HepG2 (cell line): ENCODE results near the gene KRTAP17-1. TPM values are rescaled to one million over a fixed set of nuclear protein-coding genes. Genes with fewer than 3 reads are reported as not detected.

Experiments used
- ATAC-seq: fragments of 200-7000 bp; cut with Tn5 transposase; 3 replicates; pipeline ENCODE4 v1.9.1; 2020; ENCODE audit warnings: mild to moderate bottlenecking, moderate library complexity
- BruUV-seq: library from RNA; stranded (reverse); fragments of 400-500 nt; replicated peaks from 2 replicates; lab custom pipeline; 2021; lab: Mats Ljungman, UMichigan
- CTCF ChIA-PET: fragments of 300-600 bp; formaldehyde crosslinking; extraction: SDS; loops from one replicate; lab custom pipeline; 2021; ENCODE audit warnings: low total read pairs, inconsistent platforms, low intra/inter-chr PET ratio; lab: Yijun Ruan, JAX
- POLR2A ChIA-PET: fragments of 350-600 bp; sonication (Branson Sonifier 250); formaldehyde crosslinking; loops from one replicate; lab custom pipeline; 2020; ENCODE audit warnings: antibody characterized with exemption, inconsistent platforms; lab: Yijun Ruan, JAX
- DNase-seq: peaks from one replicate; pipeline ENCODE4 v3.0.0-alpha.2; 2015; ENCODE audit warnings: low spot score
- FAIRE-seq: peaks from 3 replicates; lab custom pipeline; 2011; peaks lifted over from hg19 to GRCh38; lab: Jason Lieb, UNC
- H2AFZ ChIP-seq: one replicate; pipeline ENCODE4 v1.6.1; 2011; ENCODE audit warnings: low read length, inconsistent platforms
- H3K27ac ChIP-seq: fragments of 300-600 bp; 3 replicates; pipeline ENCODE4 v1.8.0; 2011; ENCODE audit warnings: mixed run types, mild to moderate bottlenecking, mixed read lengths, low read length, inconsistent platforms; ENCODE audit not compliant: insufficient read depth; ENCODE audit errors: extremely low read length
- H3K27me3 ChIP-seq, 2 experiments: fragments of 200-600 bp in 1 of 2; 2 replicates in 1 of 2; 3 replicates in 1 of 2; pipeline versions ENCODE4 v1.6.0 to v1.8.0; 2011; ENCODE audit warnings: low read length in 2 of 2, mild to moderate bottlenecking in 2 of 2, moderate library complexity in 2 of 2, inconsistent platforms in 1 of 2; ENCODE audit not compliant: insufficient read depth in 2 of 2, control insufficient read depth in 1 of 2
- H3K36me3 ChIP-seq, 2 experiments: fragments of 200-600 bp in 1 of 2; replicated peaks in 1 of 2; 2 replicates in 1 of 2; 3 replicates in 1 of 2; pipeline versions ENCODE4 v1.5.1 to v1.8.0; 2011; ENCODE audit warnings: low read length in 2 of 2, inconsistent platforms in 1 of 2; ENCODE audit not compliant: insufficient read depth in 2 of 2, control insufficient read depth in 1 of 2
- H3K4me1 ChIP-seq: 2 replicates; pipeline ENCODE4 v1.5.1; 2012; ENCODE audit warnings: low read length, inconsistent platforms; ENCODE audit not compliant: insufficient read depth
- H3K4me2 ChIP-seq: 2 replicates; pipeline ENCODE4 v1.6.0; 2011; ENCODE audit warnings: low read depth, low read length, inconsistent platforms
- H3K4me3 ChIP-seq, 3 experiments: fragments of 200-600 bp in 1 of 3; sonication (generic), shearing (Covaris generic) in 1 of 3; replicated peaks in 1 of 3; 2 replicates each; pipeline ENCODE4 v1.5.1; 2011 to 2016; ENCODE audit warnings: low read length in 3 of 3, inconsistent platforms in 2 of 3, low read depth in 2 of 3, mild to moderate bottlenecking in 2 of 3, control low read depth in 1 of 3, mixed read lengths in 1 of 3; ENCODE audit not compliant: insufficient read depth in 1 of 3
- H3K79me2 ChIP-seq: one replicate; pipeline ENCODE4 v1.6.1; 2011; ENCODE audit warnings: low read length, inconsistent platforms; ENCODE audit not compliant: insufficient read depth
- H3K9ac ChIP-seq: 2 replicates; pipeline ENCODE4 v1.6.0; 2011; ENCODE audit warnings: mild to moderate bottlenecking, low read depth, low read length, inconsistent platforms; ENCODE audit not compliant: insufficient read depth
- H3K9me3 ChIP-seq: 2 replicates; pipeline ENCODE4 v1.5.1; 2012; ENCODE audit warnings: mild to moderate bottlenecking, low read length
- H4K20me1 ChIP-seq: 2 replicates; pipeline ENCODE4 v1.6.0; 2011; ENCODE audit warnings: inconsistent platforms, mild to moderate bottlenecking, low read length, moderate library complexity; ENCODE audit not compliant: insufficient read depth
- CEBPG ChIP-seq: IDR thresholded peaks from 2 replicates; pipeline ENCODE4 v1.6.1; 2016
- CENPX ChIP-seq: sonication (generic); formaldehyde crosslinking; IDR thresholded peaks from 2 replicates; pipeline ENCODE4 v1.9.0; 2021; ENCODE audit warnings: mild to moderate bottlenecking, missing genetic modification reagents, moderate library complexity
- CHCHD3 ChIP-seq: sonication (generic); formaldehyde crosslinking; IDR thresholded peaks from 2 replicates; pipeline ENCODE4 v1.8.0; 2022; ENCODE audit warnings: mild to moderate bottlenecking, missing genetic modification reagents, moderate library complexity
- NCOR1 ChIP-seq: fragments of 200-600 bp; sonication (generic); IDR thresholded peaks from 2 replicates; pipeline ENCODE4 v1.7.0; 2017; ENCODE audit warnings: antibody characterized with exemption, low read length, borderline replicate concordance
- NFIC ChIP-seq: IDR thresholded peaks from 2 replicates; pipeline ENCODE4 v1.6.1; 2012; ENCODE audit warnings: mild to moderate bottlenecking, low read length, inconsistent platforms
- NR2F1 ChIP-seq, 2 experiments: fragments of 450-650 bp in 1 of 2; formaldehyde crosslinking in 1 of 2; IDR thresholded peaks; 2 replicates each; pipeline versions ENCODE4 v1.5.0 to v1.6.1; 2016 to 2020; ENCODE audit warnings: mild to moderate bottlenecking in 1 of 2, missing compliant biosample characterization in 1 of 2, missing genetic modification reagents in 1 of 2, moderate library complexity in 1 of 2
- POLR2G ChIP-seq: fragments of 200-400 bp; formaldehyde crosslinking; IDR thresholded peaks from 2 replicates; pipeline ENCODE4 v1.6.1; 2018; ENCODE audit warnings: mild to moderate bottlenecking, low read depth, low read length, moderate library complexity
- RFXAP ChIP-seq: sonication (generic); formaldehyde crosslinking; IDR thresholded peaks from 2 replicates; pipeline ENCODE4 v1.4.0; 2020; ENCODE audit warnings: missing genetic modification reagents, borderline replicate concordance
- SPEN ChIP-seq: sonication (generic); formaldehyde crosslinking; IDR thresholded peaks from 2 replicates; pipeline ENCODE4 v1.5.1; 2020; ENCODE audit warnings: low read depth, mild to moderate bottlenecking, missing genetic modification reagents
- TIGD3 ChIP-seq: sonication (generic); formaldehyde crosslinking; IDR thresholded peaks from 2 replicates; pipeline ENCODE4 v1.5.1; 2020; ENCODE audit warnings: mild to moderate bottlenecking, missing genetic modification reagents, borderline replicate concordance
- ZBTB3 ChIP-seq: sonication (generic); formaldehyde crosslinking; IDR thresholded peaks from 2 replicates; pipeline ENCODE4 v1.4.0; 2020; ENCODE audit warnings: low read depth, mild to moderate bottlenecking, moderate library complexity, missing genetic modification reagents, borderline replicate concordance
- ZC3H13 ChIP-seq: sonication (generic); formaldehyde crosslinking; IDR thresholded peaks from 2 replicates; pipeline ENCODE4 v1.8.1; 2023; ENCODE audit warnings: mild to moderate bottlenecking, missing genetic modification reagents, moderate library complexity
- ZFX ChIP-seq: sonication (generic); formaldehyde crosslinking; IDR thresholded peaks from 2 replicates; pipeline ENCODE4 v1.4.0; 2020; ENCODE audit warnings: mild to moderate bottlenecking, low read depth, missing genetic modification reagents, moderate library complexity
- ZNF143 ChIP-seq: sonication (generic); formaldehyde crosslinking; IDR thresholded peaks from 2 replicates; pipeline ENCODE4 v1.4.0; 2020; ENCODE audit warnings: missing genetic modification reagents
- ZNF251 ChIP-seq: sonication (generic); formaldehyde crosslinking; IDR thresholded peaks from 2 replicates; pipeline ENCODE4 v1.9.0; 2021; ENCODE audit warnings: mild to moderate bottlenecking, missing genetic modification reagents
- ZNF569 ChIP-seq: sonication (generic); formaldehyde crosslinking; IDR thresholded peaks from 2 replicates; pipeline ENCODE4 v1.5.0; 2020; ENCODE audit warnings: mild to moderate bottlenecking, missing genetic modification reagents, moderate library complexity, borderline replicate concordance
- WGBS: methylation state at CpG from one replicate; pipeline ENCODE4 v1.1.6; 2017; ENCODE audit warnings: low lambda C conversion rate; 5-methylcytosine and 5-hydroxymethylcytosine counted together
- in situ Hi-C: cut with HindIII; loops from 2 replicates; pipeline ENCODE4 v1.10.0; 2017; ENCODE audit warnings: low pct_unique_long_range_greater_than_20kb; ENCODE audit not compliant: extremely low pct_ligation_motif_present
- intact Hi-C: fragments of 100-400 bp; cut with micrococcal nuclease; formaldehyde crosslinking; loops from one replicate; pipeline ENCODE4 v1.10.0; 2022; ENCODE audit not compliant: unreplicated experiment
- polyA plus RNA-seq, 8 experiments: library from polyadenylated mRNA; depleted of rRNA in 3 of 8; stranded (reverse) in 7 of 8; unstranded in 1 of 8; fragments of >200 nt; fragmentation: Illumina TruSeq in 4 of 8; extraction: Trizol in 4 of 8; gene quantifications; 2 replicates each; pipeline versions ENCODE4 v1.2.1 to v1.2.3, GENCODE V29; 2011 to 2016; ENCODE audit warnings: low read depth in 4 of 8, missing spikeins in 1 of 8, mixed read lengths in 1 of 8; ENCODE audit not compliant: insufficient read depth in 1 of 8
- total RNA-seq, 5 experiments: library from RNA; depleted of rRNA; stranded (reverse); fragments of >200 nt; fragmentation: Illumina TruSeq; extraction: Trizol; gene quantifications; 2 replicates each; pipeline ENCODE4 v1.2.3, GENCODE V29; 2016; ENCODE audit warnings: low read depth in 1 of 5

KRTAP17-1 gene
- total and polyA plus RNA-seq, 2 of the 13 experiments (the other 11 are each of a cell fraction or from before 2014, with no cell fraction given) = not detected

- Histone ChIP-seq H3K79me2 (no peaks in the 10 kb centered on the region), H3K9ac (no peak overlapping the region), H3K27ac (no peak overlapping the region), H2AFZ (no peak overlapping the region), H4K20me1 (no peaks in the 10 kb centered on the region), H3K27me3 (0 out of 5 replicates have a peak, but pooled peaks cover 0 to 5% of the 10 kb centered on the region in 2 experiments), H3K4me1 (no peaks in the 10 kb centered on the region), H3K36me3 (no peaks in the 10 kb centered on the region), H3K4me3 (no peak overlapping the region), H3K4me2 (no peak overlapping the region), H3K9me3 (no peaks in the 10 kb centered on the region)
- no peak for TF ChIP-seq TIGD3 (CRISPR knock-in tag)
- TF ChIP-seq ZBTB3 (CRISPR knock-in tag) = no peak
- TF ChIP-seq CHCHD3 (CRISPR knock-in tag) = no peak
- TF ChIP-seq ZFX (CRISPR knock-in tag) = no peak
- TF ChIP-seq ZNF251 = no peak
- no peak for TF ChIP-seq CENPX
- TF ChIP-seq SPEN (CRISPR knock-in tag) = no peak
- no peak for TF ChIP-seq CEBPG
- TF ChIP-seq ZC3H13 (CRISPR knock-in tag) = no peak
- TF ChIP-seq ZNF569 (CRISPR knock-in tag) = no peak
- TF ChIP-seq NR2F1 (CRISPR knock-in tag; IDR thresholded peaks at IDR 0.05) = no peak
- TF ChIP-seq NFIC = no peak
- TF ChIP-seq RFXAP (CRISPR knock-in tag) = no peak
- no peak for TF ChIP-seq NCOR1
- no peak for TF ChIP-seq ZNF143 (CRISPR knock-in tag)
- no peak for TF ChIP-seq POLR2G
- DNase-seq (no peak), ATAC-seq (no peak), FAIRE-seq (no peak)
- BruUV-seq = no TSS peak
- intact Hi-C loops (no loop called here), in situ Hi-C loops (no loop called here)
- CTCF ChIA-PET = no interaction called here
- POLR2A ChIA-PET = no interaction called here
- WGBS = 3% methylated on average over 5 of the region's 6 CpGs
These were observed 10.1 kb upstream of the KRTAP17-1 start for GRCh38 chr17:41325611-41326010.
